ENCODE data around the gene MCOLN1.

The MCOLN1 gene

GRCh38 chr19:7547159-7547558 is 24.7 kb downstream of the MCOLN1 start:
- TF ChIP-seq, protein P1, sequence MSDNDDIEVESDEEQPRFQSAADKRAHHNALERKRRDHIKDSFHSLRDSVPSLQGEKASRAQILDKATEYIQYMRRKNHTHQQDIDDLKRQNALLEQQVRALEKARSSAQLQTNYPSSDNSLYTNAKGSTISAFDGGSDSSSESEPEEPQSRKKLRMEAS (IDR thresholded peaks at IDR 0.05; ENCODE audit: low read depth, low read length) = no peak
- no peak for TF ChIP-seq CTCF (IDR thresholded peaks at IDR 0.05; ENCODE audit: low read depth, low read length)
- DNase-seq (ENCODE audit: low read depth) = no peak

GRCh38 chr19:7549429-7550148 is 27.2 kb downstream of the MCOLN1 start:
- no peak for TF ChIP-seq CTCF (IDR thresholded peaks at IDR 0.05; ENCODE audit: low read depth, low read length)
- no peak for TF ChIP-seq POLR2A (IDR thresholded peaks at IDR 0.05; ENCODE audit: extremely low read depth, insufficient read length)
- TF ChIP-seq, protein P1 (IDR thresholded peaks at IDR 0.05; ENCODE audit: low read depth, low read length) = no peak
- TF ChIP-seq MYC (IDR thresholded peaks at IDR 0.05; ENCODE audit: low read depth, low read length) = no peak
- DNase-seq (ENCODE audit: low read depth) = no peak
- no peak overlapping the region for H3K4me3 ChIP-seq (ENCODE audit: low read depth, low read length)

More at GRCh38 chr19:7547159-7547558, 24.7 kb downstream of the MCOLN1 start:
- no peak overlapping the region for H3K4me3 ChIP-seq (ENCODE audit: low read depth, low read length)

- no peak overlapping the region for H3K4me3 ChIP-seq (ENCODE audit: low read depth, low read length)
Observed at GRCh38 chr19:7550169-7550770, 27.8 kb downstream of the MCOLN1 start.

DNA sequence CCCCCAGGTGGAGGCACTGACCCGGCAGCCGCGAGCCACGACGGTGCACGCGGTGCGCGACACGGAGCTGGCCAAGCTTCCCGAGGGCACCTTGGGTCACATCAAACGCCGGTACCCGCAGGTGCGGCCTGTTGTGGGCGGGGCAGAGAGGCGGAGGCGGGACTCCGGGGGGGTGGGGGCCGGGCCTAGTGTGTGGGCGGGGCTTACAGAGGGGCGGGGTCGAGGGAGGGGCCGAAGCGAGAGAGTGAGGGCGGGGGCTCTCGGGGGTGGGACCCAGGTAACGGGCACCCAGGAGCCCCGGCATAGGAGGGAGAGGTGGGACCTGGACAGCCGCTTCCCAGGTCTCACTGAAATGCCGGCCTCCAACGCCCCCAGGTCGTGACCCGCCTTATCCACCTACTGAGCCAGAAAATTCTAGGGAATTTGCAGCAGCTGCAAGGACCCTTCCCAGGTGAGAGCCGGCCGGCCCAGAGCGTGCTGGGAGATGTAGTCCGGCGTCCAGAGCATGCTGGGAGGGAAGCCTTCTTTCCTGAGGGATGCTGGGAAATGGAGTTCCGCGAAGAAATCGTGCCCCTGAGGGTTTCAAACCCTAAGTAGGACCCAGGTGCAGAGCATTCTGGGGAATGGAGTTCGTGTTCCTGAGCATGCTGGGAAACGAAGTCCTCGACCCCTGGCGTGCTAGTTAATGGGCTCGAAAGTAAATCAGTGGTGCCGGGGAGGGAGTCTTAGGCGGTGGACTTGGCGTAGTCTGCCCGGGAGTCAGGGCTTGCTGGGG is 28.8 kb downstream of the MCOLN1 start:
- TF ChIP-seq CTCF (IDR thresholded peaks at IDR 0.05; ENCODE audit: low read depth, low read length) (no peak), POLR2A (IDR thresholded peaks at IDR 0.05; ENCODE audit: extremely low read depth, insufficient read length) (no peak), MYC (IDR thresholded peaks at IDR 0.05; ENCODE audit: low read depth, low read length) (no peak)
- TF ChIP-seq, protein P1 (IDR thresholded peaks at IDR 0.05; ENCODE audit: low read depth, low read length) = no peak
- H3K4me3 ChIP-seq (ENCODE audit: low read depth, low read length) = no peak overlapping the region
- DNase-seq (ENCODE audit: low read depth) = peak; percentile 65

More at GRCh38 chr19:7550169-7550770, 27.8 kb downstream of the MCOLN1 start:
- TF ChIP-seq, protein P1 (IDR thresholded peaks at IDR 0.05; ENCODE audit: low read depth, low read length) = no peak
- DNase-seq (ENCODE audit: low read depth) = no peak

DNA sequence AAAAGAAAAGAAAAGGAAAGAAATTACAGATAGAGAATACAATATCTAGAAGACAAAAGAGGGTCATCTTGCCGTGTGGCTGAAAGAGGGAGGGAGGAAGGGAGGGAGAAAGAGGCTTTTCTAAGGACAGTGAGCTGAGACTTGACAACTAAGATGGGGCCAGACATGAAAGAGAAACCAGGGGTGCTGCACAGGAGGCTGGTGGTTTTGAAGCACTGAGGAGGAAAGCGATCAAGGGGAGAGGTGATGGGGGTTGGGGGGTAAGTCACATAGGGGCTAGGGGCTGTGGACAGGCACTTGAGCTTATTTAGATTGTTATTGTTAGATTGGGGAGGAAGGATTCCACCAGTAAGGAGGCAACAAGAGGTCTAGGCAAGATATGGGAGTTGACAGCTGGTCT is 30.4 kb downstream of the MCOLN1 start:
- TF ChIP-seq POLR2A (IDR thresholded peaks at IDR 0.05; ENCODE audit: extremely low read depth, insufficient read length) (no peak), MYC (IDR thresholded peaks at IDR 0.05; ENCODE audit: low read depth, low read length) (no peak), CTCF (IDR thresholded peaks at IDR 0.05; ENCODE audit: low read depth, low read length) (no peak)
- TF ChIP-seq, protein P1 (IDR thresholded peaks at IDR 0.05; ENCODE audit: low read depth, low read length) = no peak
- DNase-seq (ENCODE audit: low read depth) = no peak
- H3K4me3 ChIP-seq (ENCODE audit: low read depth, low read length) = no peak overlapping the region

DNA sequence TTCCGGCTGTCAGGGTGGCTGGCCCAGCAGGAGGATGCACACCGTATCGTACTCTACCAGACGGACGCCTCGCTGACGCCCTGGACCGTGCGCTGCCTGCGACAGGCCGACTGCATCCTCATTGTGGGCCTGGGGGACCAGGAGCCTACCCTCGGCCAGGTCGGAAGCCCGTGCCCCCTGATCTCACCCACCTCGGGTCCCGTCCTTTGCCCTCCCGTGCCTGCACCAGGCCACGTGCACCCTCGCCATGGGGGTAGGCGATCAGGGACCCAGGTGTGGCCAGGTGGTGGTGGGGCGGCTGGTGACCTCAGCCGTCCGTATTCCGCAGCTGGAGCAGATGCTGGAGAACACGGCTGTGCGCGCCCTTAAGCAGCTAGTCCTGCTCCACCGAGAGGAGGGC is 32.1 kb downstream of the MCOLN1 start:
- no peak overlapping the region for H3K4me3 ChIP-seq (ENCODE audit: low read depth, low read length)
- no peak for DNase-seq (ENCODE audit: low read depth)
- TF ChIP-seq MYC (IDR thresholded peaks at IDR 0.05; ENCODE audit: low read depth, low read length) (no peak), POLR2A (IDR thresholded peaks at IDR 0.05; ENCODE audit: extremely low read depth, insufficient read length) (no peak), CTCF (IDR thresholded peaks at IDR 0.05; ENCODE audit: low read depth, low read length) (no peak)
- TF ChIP-seq, protein P1 (IDR thresholded peaks at IDR 0.05; ENCODE audit: low read depth, low read length) = no peak
